Vagina (tissue), 2 donors: Measurements from ENCODE around the gene TCEAL5.
A peak's percentile ranks its signal among the peaks of the same experiment; 100 is the strongest.

Experiments
- POLR2A ChIP-seq, 2 donors: fragments of 450-650 bp; IDR thresholded peaks; one replicate each; pipeline ENCODE4 v1.6.1; 2017; ENCODE audit warnings: antibody characterized with exemption in 2 of 2, mild to moderate bottlenecking in 2 of 2, moderate library complexity in 2 of 2
- TF ChIP-seq, protein P1 (sequence below), 3 experiments: fragments of 450-650 bp in 2 of 3; fragments of 200-600 bp in 1 of 3; sonication (generic) in 1 of 3; IDR thresholded peaks; one replicate each; pipeline ENCODE4 v1.5.1; 2017 to 2019; ENCODE audit warnings: antibody characterized with exemption in 3 of 3, mild to moderate bottlenecking in 2 of 3, moderate library complexity in 2 of 3

DNA sequence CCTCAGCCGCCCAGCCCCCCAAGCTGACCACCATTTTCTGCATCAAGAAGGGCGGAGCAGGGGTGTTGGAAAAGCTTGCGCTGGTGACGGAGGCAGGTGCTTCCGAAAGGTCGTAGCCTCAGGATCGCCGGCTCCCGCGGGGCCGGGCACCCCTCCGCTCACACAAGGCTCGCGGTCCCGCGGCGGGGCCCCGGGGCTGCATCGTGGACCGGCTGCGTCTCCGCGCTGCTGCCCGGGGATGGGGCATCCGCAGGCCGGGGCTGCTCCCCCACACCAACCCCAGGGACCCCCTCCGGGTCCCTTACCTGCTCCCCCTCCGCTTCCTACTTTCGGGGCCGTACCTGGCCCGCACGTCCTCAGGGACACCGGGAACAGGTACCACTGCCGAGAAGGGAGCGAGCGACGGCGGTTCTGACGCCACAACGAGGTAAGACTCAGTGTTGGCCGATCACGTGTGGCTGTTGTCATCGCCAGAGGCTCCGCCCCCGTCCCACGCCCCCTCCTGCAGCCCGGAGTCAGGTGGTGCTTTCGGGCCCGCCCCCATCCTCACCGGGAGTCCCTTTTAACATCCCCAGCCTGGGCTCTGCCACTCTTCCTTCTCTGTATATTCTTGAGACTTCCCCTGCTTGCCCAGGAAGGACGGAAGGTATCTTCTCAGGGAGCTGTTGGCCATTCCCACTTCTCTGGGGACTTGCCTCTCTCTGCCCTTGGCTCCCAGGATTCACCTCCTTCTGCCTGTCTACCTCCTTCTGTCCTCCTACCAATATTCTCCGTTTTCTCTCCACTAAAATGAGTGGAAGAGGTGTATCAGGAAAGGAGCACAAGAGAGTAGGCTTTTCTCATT lies 34.2 kb upstream of the TCEAL5 start, which contains the start of gene BEX2:
- TF ChIP-seq, protein P1, sequence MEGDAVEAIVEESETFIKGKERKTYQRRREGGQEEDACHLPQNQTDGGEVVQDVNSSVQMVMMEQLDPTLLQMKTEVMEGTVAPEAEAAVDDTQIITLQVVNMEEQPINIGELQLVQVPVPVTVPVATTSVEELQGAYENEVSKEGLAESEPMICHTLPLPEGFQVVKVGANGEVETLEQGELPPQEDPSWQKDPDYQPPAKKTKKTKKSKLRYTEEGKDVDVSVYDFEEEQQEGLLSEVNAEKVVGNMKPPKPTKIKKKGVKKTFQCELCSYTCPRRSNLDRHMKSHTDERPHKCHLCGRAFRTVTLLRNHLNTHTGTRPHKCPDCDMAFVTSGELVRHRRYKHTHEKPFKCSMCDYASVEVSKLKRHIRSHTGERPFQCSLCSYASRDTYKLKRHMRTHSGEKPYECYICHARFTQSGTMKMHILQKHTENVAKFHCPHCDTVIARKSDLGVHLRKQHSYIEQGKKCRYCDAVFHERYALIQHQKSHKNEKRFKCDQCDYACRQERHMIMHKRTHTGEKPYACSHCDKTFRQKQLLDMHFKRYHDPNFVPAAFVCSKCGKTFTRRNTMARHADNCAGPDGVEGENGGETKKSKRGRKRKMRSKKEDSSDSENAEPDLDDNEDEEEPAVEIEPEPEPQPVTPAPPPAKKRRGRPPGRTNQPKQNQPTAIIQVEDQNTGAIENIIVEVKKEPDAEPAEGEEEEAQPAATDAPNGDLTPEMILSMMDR (IDR thresholded peaks at IDR 0.05): no peak
- TF ChIP-seq POLR2A (IDR thresholded peaks at IDR 0.05): peak in 1 of 2 donors; percentile 43
